Vagina (tissue), 2 donors: Measurements from ENCODE around the gene KTN1.

ENCODE experiments used
- CTCF ChIP-seq, 3 experiments: fragments of 450-650 bp in 2 of 3; fragments of 200-600 bp in 1 of 3; sonication (generic) in 1 of 3; IDR thresholded peaks; one replicate each; pipeline ENCODE4 v1.5.1; 2017 to 2019; ENCODE audit warnings: antibody characterized with exemption in 3 of 3, mild to moderate bottlenecking in 2 of 3, moderate library complexity in 2 of 3
- POLR2A ChIP-seq, 2 donors: fragments of 450-650 bp; IDR thresholded peaks; one replicate each; pipeline ENCODE4 v1.6.1; 2017; ENCODE audit warnings: antibody characterized with exemption in 2 of 2, mild to moderate bottlenecking in 2 of 2, moderate library complexity in 2 of 2
- POLR2AphosphoS5 ChIP-seq, 2 donors: sonication (generic); formaldehyde crosslinking; IDR thresholded peaks; one replicate each; pipeline ENCODE4 v1.9.0; 2017; ENCODE audit warnings: antibody characterized with exemption in 2 of 2, mild to moderate bottlenecking in 2 of 2, low read depth in 1 of 2; ENCODE audit not compliant: insufficient read depth in 1 of 2

- TF ChIP-seq CTCF (IDR thresholded peaks at IDR 0.05) = no peak
- no peak for TF ChIP-seq POLR2AphosphoS5 (IDR thresholded peaks at IDR 0.05; ENCODE audit: insufficient read depth in 1 of 2, low read depth in 1 of 2)
- no peak for TF ChIP-seq POLR2A (IDR thresholded peaks at IDR 0.05)
Observed at GRCh38 chr14:55704654-55705053, 124.6 kb downstream of the KTN1 start.
